Stimulated activated CD8-positive, alpha-beta memory T cell treated with anti-CD3 and anti-CD28 coated beads, Interleukin-7, amount 100 ng/mL, for 4 hours (primary cell): ENCODE data around the gene SMIM38.

ENCODE experiments used
- DNase-seq, 2 donors: peaks; one replicate each; pipeline ENCODE4 v3.0.0-alpha.2; 2020; ENCODE audit warnings: low read depth in 2 of 2

The SMIM38 gene

DNA sequence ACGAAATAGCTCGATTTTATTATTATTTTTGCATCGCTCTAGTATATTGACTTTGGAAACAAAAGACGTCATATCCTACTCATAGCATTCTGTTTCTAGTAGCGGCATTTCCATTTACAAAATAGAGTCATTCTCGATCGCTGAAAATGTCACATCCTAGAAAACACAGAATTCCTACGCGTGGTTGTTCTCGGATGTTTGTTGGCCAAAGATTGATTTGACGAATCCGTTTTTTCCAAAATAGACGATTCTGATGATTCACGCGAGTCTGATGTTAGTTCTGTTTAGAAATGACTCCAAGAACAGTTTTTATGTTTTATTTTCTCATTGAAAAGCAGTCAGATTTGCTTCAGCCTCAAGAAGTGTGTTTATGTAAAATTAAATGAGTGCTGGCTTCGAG, 47.6 kb downstream of the SMIM38 start:
- DNase-seq: no peak

DNA sequence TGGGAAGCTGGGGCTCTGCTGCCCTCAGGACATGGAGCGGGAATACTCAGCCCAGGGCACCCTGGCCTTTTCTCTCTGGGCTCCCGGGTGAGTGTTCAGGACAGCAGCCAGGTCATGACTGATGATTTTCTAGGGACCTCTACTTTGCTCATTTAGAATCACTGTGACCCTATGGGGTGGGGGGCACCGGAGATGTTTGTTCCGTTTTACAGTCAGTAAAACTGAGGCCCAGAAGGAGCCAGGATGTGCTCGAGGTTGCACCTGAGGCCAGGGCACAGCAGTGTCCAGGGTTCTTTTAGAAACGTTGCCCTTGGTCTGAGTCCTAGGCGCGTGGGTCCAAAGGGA, 48.1 kb downstream of the SMIM38 start:
- DNase-seq: no peak

DNA sequence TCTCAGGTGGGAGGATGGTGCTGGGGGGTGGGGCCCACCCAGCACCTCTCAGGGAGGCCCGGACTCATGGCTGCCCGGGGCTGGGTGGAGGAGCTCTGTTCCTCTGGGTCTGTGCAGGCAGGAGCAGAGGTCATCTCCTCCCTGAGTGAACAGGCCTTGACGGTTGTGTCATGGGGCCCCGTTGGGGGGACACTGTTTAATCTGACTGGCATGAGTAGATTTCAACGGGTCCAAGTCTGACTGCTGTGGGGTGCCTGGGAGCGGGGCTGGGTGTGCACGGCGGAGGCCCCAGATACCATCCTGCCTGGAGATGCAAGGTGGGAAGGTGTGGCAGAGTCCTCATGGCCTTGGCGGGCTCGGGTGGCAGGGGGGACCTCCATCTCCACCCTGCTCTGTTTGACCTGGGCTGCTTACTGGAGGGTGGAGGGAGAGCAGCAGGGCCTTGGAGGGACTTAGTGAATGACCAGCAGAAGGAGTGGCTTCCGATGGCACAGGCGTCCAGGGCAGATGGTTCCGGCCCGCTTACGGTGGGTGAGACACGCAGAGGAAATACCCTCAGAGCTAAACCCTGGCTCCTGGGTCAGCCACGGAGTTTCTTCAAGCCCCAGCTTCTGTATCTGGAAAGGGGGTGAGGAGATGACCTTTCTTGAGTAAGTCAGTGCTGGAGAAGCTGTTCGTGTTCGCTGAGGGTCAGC, 48.7 kb downstream of the SMIM38 start:
- DNase-seq: no peak

DNA sequence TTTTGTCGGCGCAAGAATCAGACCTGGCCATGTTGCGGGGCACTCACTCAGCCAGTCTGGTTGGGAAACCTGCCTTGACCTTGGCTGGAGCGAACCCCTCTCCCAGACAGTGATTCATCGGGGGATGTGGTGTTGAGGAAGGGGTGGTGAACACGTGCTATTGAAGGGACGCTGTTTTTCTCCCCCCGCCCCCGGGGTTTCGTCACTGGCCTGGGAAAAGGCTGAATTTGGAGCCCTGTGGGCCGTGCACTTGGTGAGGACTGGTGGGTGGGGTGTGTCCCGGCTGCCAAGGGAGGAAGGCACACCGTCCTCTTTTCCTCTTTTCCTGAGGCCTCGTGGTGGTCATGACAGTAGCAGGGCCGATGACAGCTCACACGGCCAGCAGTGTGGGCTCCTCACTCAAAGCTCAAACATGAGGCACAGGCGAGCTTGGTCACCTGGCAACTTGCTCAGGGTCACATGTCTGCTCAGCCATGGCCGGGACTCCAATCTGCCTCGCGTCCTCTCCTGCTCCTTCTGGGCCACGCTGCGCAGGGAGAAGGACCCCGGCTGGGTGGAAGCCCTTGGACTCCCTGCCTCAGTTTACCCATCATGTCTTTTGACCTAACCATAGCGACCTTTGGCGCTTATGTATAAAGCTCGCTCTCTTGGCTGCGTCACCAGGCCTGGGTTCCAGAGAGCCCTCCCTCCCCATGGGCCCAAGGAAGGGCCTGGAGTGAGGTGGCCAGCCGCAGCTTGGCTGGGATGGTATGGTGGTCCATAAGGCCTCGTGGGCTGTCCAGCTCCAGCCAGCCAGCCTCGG, 49.4 kb downstream of the SMIM38 start:
- DNase-seq: no peak
